ENCODE results near the gene GP5. TPM values are rescaled to one million over a fixed set of nuclear protein-coding genes. Genes with fewer than 3 reads are reported as not detected.

The GP5 gene
- total and polyA plus RNA-seq, 2 of the 13 experiments (the other 11 are each of a cell fraction or from before 2014, with no cell fraction given): not detected

GRCh38 chr3:194446754-194447153 lies 47.7 kb upstream of the GP5 start (continued):
- TF ChIP-seq FUBP1 (CRISPR knock-in tag; IDR thresholded peaks at IDR 0.05; ENCODE audit: borderline replicate concordance) (no peak), FOXO1 (CRISPR knock-in tag; IDR thresholded peaks at IDR 0.05) (no peak), PHB2 (IDR thresholded peaks at IDR 0.05; ENCODE audit: partially characterized antibody) (no peak), MXD4 (CRISPR knock-in tag; IDR thresholded peaks at IDR 0.05) (no peak), ZBTB7A (CRISPR knock-in tag; IDR thresholded peaks at IDR 0.05) (no peak), ZNF138 (CRISPR knock-in tag; IDR thresholded peaks at IDR 0.05; ENCODE audit: low read depth) (no peak), PPARG (CRISPR knock-in tag; conservative IDR thresholded peaks at IDR 0.05) (peak; percentile 58), ZNF335 (CRISPR knock-in tag; IDR thresholded peaks at IDR 0.05) (no peak), EEA1 (CRISPR knock-in tag; IDR thresholded peaks at IDR 0.05; ENCODE audit: borderline replicate concordance) (no peak), HES4 (CRISPR knock-in tag; IDR thresholded peaks at IDR 0.05; ENCODE audit: borderline replicate concordance) (no peak), MNT (IDR thresholded peaks at IDR 0.05) (no peak), TCF12 (IDR thresholded peaks at IDR 0.05) (no peak), TCF12 (CRISPR knock-in tag; IDR thresholded peaks at IDR 0.05) (no peak), ZNF782 (CRISPR knock-in tag; IDR thresholded peaks at IDR 0.05; ENCODE audit: borderline replicate concordance) (no peak), GATAD1 (CRISPR knock-in tag; IDR thresholded peaks at IDR 0.05) (no peak), ZNF740 (CRISPR knock-in tag; IDR thresholded peaks at IDR 0.05) (no peak), DMTF1 (CRISPR knock-in tag; IDR thresholded peaks at IDR 0.05) (no peak), SP5 (CRISPR knock-in tag; IDR thresholded peaks at IDR 0.05; ENCODE audit: borderline replicate concordance, low read depth) (no peak), NR2C2 (CRISPR knock-in tag; IDR thresholded peaks at IDR 0.05; ENCODE audit: borderline replicate concordance) (peak; percentile 30), NAIF1 (CRISPR knock-in tag; IDR thresholded peaks at IDR 0.05; ENCODE audit: borderline replicate concordance) (no peak)
- TF ChIP-seq, protein P1, sequence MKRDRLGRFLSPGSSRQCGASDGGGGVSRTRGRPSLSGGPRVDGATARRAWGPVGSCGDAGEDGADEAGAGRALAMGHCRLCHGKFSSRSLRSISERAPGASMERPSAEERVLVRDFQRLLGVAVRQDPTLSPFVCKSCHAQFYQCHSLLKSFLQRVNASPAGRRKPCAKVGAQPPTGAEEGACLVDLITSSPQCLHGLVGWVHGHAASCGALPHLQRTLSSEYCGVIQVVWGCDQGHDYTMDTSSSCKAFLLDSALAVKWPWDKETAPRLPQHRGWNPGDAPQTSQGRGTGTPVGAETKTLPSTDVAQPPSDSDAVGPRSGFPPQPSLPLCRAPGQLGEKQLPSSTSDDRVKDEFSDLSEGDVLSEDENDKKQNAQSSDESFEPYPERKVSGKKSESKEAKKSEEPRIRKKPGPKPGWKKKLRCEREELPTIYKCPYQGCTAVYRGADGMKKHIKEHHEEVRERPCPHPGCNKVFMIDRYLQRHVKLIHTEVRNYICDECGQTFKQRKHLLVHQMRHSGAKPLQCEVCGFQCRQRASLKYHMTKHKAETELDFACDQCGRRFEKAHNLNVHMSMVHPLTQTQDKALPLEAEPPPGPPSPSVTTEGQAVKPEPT (CRISPR knock-in tag; IDR thresholded peaks at IDR 0.05; ENCODE audit: low read depth): no peak
- TF ChIP-seq, protein P2, sequence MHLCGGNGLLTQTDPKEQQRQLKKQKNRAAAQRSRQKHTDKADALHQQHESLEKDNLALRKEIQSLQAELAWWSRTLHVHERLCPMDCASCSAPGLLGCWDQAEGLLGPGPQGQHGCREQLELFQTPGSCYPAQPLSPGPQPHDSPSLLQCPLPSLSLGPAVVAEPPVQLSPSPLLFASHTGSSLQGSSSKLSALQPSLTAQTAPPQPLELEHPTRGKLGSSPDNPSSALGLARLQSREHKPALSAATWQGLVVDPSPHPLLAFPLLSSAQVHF (CRISPR knock-in tag; IDR thresholded peaks at IDR 0.05): no peak
